ENCODE results near the gene TRAK1. TPM values are rescaled to one million over a fixed set of nuclear protein-coding genes. Genes with fewer than 3 reads are reported as not detected.
"Not testable (repeated sequence)": the region's sequence is repeated elsewhere in the genome, so short reads cannot be mapped to it uniquely, and the experiment has no call there.

Gene TRAK1
- total and polyA plus RNA-seq, 10 of the 15 experiments (the other 5 are each of a cell fraction or from before 2014, with no cell fraction given) = 6.6 to 46.2 (median 23.7) TPM

DNA sequence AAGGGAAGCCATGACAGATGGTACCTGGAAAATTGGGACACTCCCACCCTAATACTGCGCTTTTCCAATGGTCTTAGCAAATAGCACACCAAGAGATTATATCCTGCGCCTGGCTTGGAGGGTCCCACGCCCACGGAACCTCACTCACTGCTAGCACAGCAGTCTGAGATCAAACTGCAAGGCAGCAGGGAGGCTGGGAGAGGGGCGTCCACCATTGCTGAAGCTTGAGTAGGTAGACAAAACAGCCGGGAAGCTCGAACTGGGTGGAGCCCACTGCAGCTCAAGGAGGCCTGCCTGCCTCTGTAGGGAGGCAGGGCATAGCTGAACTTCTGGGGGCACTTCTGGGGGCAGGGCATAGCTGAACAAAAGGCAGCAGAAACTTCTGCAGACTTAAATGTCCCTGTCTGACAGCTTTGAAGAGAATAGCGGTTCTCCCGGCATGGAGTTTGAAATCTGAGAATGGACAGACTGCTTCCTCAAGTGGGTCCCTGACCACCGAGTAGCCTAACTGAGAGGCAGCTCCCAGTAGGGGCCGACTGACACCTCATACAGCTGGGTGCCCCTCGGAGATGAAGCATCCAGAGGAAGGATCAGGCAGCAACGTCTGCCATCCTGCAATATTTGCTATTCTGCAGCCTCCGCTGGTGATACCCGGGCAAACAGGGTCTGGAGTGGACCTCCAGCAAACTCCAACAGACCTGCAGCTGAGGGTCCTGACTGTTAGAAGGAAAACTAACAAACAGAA, 12.9 kb downstream of the TRAK1 start:
- H3K4me3 ChIP-seq; BruUV-seq (replicated peaks); H3K4me2 ChIP-seq (ENCODE audit: control insufficient read depth, insufficient read depth); H3K9me3 ChIP-seq (replicated peaks; ENCODE audit: control insufficient read depth, insufficient read depth, low read length); FAIRE-seq; H4K20me1 ChIP-seq (ENCODE audit: control insufficient read depth, insufficient read depth); SMC1A ChIA-PET (ENCODE audit: uncharacterized antibody, unreplicated experiment); H2AFZ ChIP-seq (ENCODE audit: control insufficient read depth, low read depth, low read length); H3K4me1 ChIP-seq (ENCODE audit: control insufficient read depth, insufficient read depth, low read length); H3K79me2 ChIP-seq (ENCODE audit: control insufficient read depth, insufficient read depth, low read length); ATAC-seq; H3K9ac ChIP-seq (ENCODE audit: control insufficient read depth, insufficient read depth, low read length); DNase-seq (ENCODE audit: low read depth, low spot score); H3K27ac ChIP-seq (ENCODE audit: control insufficient read depth, insufficient read depth); H3K27me3 ChIP-seq (replicated peaks in 1 of 2; ENCODE audit: control insufficient read depth in 2 of 2, insufficient read depth in 2 of 2, low read length in 1 of 2); intact Hi-C loops (cut with micrococcal nuclease; ENCODE audit: unreplicated experiment); POLR2A ChIA-PET: not testable (repeated sequence)
- in situ Hi-C loops (cut with MboI) = loop anchor here (5.0 to 25.0 kb wide), 3 partner anchors 212 to 1767 kb away; no protein-coding TSS in a partner anchor
- peaks cover 6 to 14% of the 10 kb centered on the region in 2 experiments for H3K36me3 ChIP-seq (ENCODE audit: control insufficient read depth in 2 of 2, insufficient read depth in 2 of 2, low read length in 1 of 2)
- ChIA-PET CTCF (interaction anchor here (0.6 to 2.0 kb wide), 3 partner anchors 10 to 184 kb away, joined by 3 to 5 read pairs (median 3); no protein-coding TSS in a partner anchor), RAD21 (ENCODE audit: unreplicated experiment) (interaction anchor here (1.0 kb wide), 1 partner anchor 89 kb away, joined by 3 read pairs; no protein-coding TSS in a partner anchor)
- 98% methylated on average over 15 of the region's 15 CpGs for WGBS (ENCODE audit: insufficient coverage, insufficient replicate concordance, low lambda C conversion rate, missing lambda C conversion rate)

DNA sequence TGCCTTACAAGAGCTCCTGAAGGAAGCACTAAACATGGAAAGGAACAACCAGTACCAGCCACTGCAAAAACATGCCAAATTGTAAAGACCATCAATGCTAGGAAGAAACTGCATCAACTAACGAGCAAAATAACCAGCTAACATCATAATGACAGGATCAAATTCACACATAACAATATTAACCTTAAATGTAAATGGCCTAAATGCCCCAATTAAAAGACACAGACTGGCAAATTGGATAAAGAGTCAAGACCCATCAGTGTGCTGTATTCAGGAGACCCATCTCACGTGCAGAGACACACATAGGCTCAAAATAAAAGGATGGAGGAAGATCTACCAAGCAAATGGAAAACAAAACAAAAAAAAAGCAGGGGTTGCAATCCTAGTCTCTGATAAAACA, 14.8 kb downstream of the TRAK1 start:
- DNase-seq (ENCODE audit: low read depth, low spot score); H3K4me2 ChIP-seq (ENCODE audit: control insufficient read depth, insufficient read depth); RAD21 ChIA-PET (ENCODE audit: unreplicated experiment); intact Hi-C loops (cut with micrococcal nuclease; ENCODE audit: unreplicated experiment); CTCF ChIA-PET; H3K9me3 ChIP-seq (replicated peaks; ENCODE audit: control insufficient read depth, insufficient read depth, low read length); H3K9ac ChIP-seq (ENCODE audit: control insufficient read depth, insufficient read depth, low read length); H2AFZ ChIP-seq (ENCODE audit: control insufficient read depth, low read depth, low read length); H4K20me1 ChIP-seq (ENCODE audit: control insufficient read depth, insufficient read depth); H3K27me3 ChIP-seq (replicated peaks in 1 of 2; ENCODE audit: control insufficient read depth in 2 of 2, insufficient read depth in 2 of 2, low read length in 1 of 2); FAIRE-seq; H3K4me1 ChIP-seq (ENCODE audit: control insufficient read depth, insufficient read depth, low read length); SMC1A ChIA-PET (ENCODE audit: uncharacterized antibody, unreplicated experiment); ATAC-seq; H3K4me3 ChIP-seq; H3K79me2 ChIP-seq (ENCODE audit: control insufficient read depth, insufficient read depth, low read length); POLR2A ChIA-PET; H3K27ac ChIP-seq (ENCODE audit: control insufficient read depth, insufficient read depth): not testable (repeated sequence)
- H3K36me3 ChIP-seq (ENCODE audit: control insufficient read depth in 2 of 2, insufficient read depth in 2 of 2, low read length in 1 of 2) = peaks cover 5 to 14% of the 10 kb centered on the region in 2 experiments
- 100% methylated on average over 1 of the region's 2 CpGs for WGBS (ENCODE audit: insufficient coverage, insufficient replicate concordance, low lambda C conversion rate, missing lambda C conversion rate)
- in situ Hi-C loops (cut with MboI) = loop anchor here (25.0 kb wide), 2 partner anchors 1519 to 1769 kb away; no protein-coding TSS in a partner anchor
- BruUV-seq (replicated peaks) = TSS peak; percentile 18

Measured in GM12878 (cell line).